H54 (cell line): ENCODE results near the gene PET100.
"Not testable (repeated sequence)": the region's sequence is repeated elsewhere in the genome, so short reads cannot be mapped to it uniquely, and the experiment has no call there.

ENCODE experiments used
- DNase-seq: peaks from one replicate; pipeline ENCODE4 v3.0.0; 2011; ENCODE audit warnings: low spot score, mixed read lengths; ENCODE audit not compliant: insufficient read length
- FAIRE-seq: peaks from 3 replicates; lab custom pipeline; 2011; peaks lifted over from hg19 to GRCh38; lab: Jason Lieb, UNC
- POLR2A ChIP-seq: IDR thresholded peaks from 2 replicates; pipeline ENCODE4 v1.6.1; 2011; ENCODE audit warnings: low read depth, mild to moderate bottlenecking, low read length

Gene PET100

DNA sequence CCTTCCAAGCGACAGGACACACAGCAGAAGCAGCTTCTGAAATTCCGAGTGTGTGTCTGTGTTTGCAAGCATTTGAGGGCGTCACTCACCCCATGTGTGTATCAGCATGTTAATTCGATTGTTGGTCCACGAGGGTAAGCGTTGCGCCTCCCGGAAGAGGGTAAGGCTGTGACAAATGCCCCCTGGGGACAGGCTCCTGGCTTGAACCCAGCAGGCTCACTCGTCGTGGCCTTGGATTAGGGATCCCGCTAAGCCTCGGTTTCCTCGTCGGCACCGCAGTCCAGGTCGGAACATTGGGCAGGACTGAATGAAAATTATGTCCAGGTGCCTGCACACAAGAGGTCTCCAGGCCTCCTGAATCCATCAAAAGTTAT is 6.7 kb downstream of the PET100 start:
- DNase-seq (no peak), FAIRE-seq (no peak)
- TF ChIP-seq POLR2A = no peak

DNA sequence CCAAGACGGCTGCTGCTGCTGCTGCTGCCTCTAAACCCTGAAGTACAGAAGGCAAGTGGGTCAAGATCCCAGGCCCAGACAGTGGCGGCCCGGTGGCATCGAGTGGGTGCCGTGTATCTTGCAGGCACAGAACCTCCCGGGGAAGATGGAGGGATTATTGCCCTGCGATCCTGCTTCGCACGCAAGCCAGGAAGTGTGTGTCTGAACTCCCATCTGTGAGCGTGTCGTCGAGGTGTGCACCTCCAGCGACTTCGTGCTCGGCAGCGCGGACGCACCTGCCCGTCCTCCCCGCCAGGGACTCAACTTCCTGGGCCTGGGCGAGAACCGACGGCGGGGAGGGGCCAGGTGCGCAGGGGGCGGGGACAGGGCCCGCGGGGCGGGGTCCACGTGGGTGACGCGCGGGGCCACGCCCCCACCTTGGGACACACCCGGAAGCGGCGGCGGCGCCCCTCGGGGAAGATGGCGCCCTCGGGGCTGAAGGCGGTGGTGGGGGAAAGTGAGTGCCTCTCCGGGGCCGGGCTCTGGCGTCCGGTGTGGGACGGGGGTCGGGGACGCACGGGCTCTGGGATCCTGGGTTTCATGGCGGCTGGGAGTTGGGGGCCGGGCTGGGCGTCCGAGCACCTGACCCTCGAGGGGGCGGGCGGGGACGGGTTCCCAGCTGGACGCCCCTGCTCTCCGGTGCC is 7.2 kb downstream of the PET100 start, which contains the start of gene STXBP2:
STXBP2 (plus strand) TSS at position 420 of the 683 bp plus-strand sequence; CDS start at position 460, 40 bp downstream.
- no peak for DNase-seq
- no peak for TF ChIP-seq POLR2A
- no peak for FAIRE-seq

DNA sequence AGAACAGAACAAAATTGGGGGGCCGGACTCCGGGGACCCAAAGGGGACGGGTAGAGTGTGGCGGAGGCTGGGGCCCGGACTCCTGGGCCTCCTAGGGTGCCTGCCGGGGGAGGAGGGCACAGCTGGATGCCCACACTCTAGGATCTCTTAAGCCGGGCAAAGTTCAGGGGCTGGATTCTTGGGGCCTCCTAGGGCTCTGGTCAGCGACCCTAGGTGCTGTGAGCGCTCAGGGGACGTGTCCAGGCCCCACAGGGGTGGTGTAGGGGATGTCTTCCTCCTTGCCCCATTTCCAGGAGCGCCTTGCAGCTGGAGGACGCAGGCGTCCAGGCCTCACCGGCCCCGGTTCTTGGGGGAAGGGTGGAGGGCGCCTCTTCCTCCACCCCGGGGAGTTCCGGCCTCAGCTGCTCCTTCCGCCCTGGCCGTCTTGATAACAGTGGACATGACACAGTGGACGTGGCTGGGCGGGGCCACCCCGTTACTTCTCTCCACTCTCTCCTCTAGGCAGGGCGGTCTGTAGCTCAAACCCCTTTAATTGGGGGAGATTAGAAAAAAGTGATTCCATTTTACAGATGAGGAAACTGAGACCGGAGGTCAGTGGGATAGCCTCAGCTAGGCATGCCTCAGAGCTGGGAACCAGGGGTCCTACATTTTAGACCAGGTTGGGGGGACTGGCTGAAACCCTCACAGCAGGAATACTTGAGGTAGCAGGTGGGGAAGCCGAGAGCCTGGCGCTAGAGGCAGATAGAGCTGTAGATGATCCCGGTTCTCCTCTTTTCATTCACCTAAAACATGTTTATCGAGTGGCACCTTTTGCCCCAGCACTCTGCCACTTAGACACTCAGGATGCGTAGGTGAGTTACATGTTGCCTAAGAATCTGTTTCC is 8.0 kb downstream of the PET100 start:
- DNase-seq (no peak), FAIRE-seq (no peak)
- no peak for TF ChIP-seq POLR2A

DNA sequence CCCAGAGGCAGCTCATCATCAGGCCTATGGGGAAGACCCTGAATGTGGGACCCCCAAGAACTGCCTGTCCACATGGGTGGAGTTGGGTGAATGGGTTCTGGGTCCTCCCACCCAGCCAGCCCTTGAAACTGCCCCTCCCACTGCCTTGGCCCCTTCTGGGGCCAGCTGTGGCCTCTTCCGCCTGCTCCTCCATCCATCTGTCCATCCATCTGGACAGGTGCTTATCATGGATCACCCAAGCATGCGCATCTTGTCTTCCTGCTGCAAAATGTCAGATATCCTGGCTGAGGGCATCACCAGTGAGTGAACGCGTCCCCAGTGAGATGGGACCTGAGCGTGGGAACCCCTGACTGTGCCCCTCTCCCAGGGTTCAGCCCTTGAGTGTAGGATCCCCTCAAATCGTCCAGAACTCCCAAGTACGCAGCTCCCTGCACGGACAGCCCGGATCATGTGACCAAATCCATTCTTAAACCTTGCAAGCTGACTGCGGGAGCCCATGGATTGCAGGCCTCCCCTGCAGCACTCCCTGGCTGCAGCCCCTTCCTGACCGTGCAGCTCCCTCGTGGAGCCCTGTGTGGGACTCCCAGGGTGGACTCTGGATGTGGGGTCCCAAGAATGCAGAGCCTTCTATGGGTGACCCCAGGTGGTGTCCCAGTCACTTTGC is 9.3 kb downstream of the PET100 start:
- TF ChIP-seq POLR2A = no peak
- DNase-seq = no peak

DNA sequence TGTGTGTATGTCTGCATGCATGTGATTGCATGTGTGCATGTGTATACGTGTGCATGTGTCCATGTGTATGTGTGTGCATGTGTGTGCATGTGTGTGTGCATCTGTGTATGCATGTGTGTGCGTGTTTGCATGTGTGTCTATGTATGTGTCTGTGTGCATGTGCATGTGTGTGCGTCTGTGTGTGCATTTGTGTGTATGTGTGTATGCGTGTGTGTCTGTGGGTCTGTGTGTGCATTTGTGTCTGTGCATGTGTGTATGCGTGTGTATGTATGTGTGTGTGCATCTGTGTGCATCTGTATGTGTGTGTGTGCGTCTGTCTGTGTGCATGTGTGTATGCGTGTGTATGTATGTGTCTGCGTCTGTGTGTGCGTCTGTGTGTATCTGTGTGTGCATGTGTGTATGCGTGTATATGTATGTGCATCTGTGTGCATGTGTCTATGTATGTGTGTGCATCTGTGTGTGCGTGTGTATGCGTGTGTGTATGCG is 10.3 kb downstream of the PET100 start:
- no peak for FAIRE-seq
- no peak for DNase-seq
- no peak for TF ChIP-seq POLR2A

More for the DNA sequence above, 9.3 kb downstream of the PET100 start:
- FAIRE-seq = no peak

DNA sequence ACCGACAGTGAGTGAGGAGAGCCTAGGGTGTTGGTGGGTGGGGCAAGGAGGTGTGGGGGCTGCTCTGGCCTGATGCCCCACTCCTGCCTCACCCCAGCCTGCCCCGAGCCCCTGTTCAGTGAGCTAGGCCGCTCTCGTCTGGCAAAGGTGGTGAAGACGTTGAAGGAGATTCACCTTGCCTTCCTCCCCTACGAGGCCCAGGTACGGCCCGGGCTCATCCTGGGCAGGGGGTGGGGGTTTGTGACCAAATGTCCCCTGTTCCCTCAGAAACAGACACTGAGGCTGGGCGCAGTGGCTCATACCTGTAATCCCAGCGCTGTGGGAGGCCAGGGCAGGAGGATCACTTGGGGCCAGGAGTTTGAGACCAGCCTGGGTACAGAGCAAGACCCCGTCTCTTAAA is 11.2 kb downstream of the PET100 start:
- FAIRE-seq = no peak
- DNase-seq = no peak

DNA sequence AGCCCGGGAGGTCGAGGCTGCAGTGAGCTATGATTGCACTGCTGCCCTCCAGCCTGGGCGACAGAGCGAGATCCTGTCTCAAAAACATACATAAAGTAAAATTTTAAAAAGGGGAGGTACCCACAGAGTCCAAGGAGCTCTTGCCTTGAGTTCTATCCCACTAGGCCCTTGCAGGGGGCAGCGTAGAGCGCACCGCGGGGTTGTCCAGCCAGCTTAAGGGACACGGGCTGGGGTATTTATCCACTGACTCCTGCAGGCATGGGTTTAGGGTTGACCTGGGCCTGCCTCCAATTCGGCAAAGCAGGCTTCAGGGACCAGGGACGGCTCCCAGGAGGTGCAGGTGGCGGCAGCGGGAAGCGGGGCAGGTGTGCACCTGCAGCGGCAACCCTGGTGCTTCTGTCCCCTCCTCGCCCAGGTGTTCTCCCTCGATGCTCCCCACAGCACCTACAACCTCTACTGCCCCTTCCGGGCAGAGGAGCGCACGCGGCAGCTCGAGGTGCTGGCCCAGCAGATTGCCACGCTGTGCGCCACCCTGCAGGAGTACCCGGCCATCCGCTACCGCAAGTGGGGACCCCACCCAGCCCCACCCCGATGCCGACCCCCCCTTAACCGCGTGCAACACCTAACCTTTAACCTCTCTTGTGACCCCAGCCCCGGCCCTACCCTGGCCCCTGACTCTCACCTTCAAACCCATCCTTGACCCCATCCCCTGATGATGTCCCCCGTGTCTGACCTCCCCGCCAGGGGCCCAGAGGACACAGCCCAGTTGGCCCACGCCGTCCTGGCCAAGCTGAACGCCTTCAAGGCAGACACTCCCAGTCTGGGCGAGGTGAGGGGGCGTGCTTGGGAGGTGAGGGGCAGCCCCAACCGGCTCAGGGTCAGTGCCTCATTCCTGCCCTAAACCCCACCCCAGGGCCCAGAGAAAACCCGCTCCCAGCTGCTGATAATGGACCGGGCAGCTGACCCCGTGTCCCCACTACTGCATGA is 12.0 kb downstream of the PET100 start:
- no peak for FAIRE-seq
- no peak for TF ChIP-seq POLR2A
- DNase-seq = no peak

More for the DNA sequence above, 11.2 kb downstream of the PET100 start:
- no peak for TF ChIP-seq POLR2A

DNA sequence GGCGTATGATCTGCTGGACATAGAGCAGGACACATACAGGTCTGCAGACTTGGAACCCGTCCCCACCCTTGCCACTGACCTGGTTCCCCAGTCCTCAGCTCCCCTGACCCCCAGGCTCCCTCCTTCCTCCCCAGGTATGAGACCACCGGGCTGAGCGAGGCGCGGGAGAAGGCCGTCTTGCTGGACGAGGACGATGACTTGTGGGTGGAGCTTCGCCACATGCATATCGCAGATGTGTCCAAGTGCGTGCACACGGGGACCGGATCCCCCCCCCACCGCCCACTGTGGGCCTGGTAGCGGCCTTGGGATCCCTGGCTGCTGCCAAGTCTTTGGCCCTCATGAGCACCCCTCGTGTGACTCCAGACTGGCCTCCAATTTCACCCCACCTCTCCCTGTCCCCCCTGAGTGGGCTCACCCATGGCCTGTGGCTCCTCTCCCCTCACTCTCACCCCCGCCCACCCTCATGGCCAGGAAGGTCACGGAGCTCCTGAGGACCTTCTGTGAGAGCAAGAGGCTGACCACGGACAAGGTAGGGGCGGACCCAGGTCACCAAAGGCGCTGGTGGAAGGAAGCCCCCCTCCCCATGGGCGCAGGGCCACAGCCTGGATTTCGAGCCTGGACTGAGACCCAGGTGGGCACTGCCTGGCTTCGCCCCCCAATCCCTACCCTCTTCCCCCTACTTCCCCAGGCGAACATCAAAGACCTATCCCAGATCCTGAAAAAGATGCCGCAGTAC is 12.9 kb downstream of the PET100 start:
- DNase-seq (no peak), FAIRE-seq (no peak)
- TF ChIP-seq POLR2A = no peak

DNA sequence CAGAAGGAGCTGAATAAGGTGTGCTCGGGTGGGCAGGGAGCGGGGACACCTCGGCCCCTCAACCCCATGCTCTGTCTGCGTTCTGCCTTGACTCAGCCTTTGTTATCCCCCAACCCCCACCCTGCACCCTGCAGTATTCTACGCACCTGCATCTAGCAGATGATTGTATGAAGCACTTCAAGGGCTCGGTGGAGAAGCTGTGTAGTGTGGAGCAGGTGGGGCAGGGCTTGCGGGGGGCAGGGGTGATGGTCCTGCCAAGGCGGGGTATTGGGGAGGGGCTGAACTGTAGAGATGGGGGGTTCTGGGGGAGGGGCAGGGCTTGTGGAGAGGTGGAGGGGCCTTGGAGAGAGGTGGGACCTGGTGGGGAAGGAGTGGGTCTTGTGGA is 13.4 kb downstream of the PET100 start:
- DNase-seq = no peak
- TF ChIP-seq POLR2A = no peak
- no peak for FAIRE-seq

DNA sequence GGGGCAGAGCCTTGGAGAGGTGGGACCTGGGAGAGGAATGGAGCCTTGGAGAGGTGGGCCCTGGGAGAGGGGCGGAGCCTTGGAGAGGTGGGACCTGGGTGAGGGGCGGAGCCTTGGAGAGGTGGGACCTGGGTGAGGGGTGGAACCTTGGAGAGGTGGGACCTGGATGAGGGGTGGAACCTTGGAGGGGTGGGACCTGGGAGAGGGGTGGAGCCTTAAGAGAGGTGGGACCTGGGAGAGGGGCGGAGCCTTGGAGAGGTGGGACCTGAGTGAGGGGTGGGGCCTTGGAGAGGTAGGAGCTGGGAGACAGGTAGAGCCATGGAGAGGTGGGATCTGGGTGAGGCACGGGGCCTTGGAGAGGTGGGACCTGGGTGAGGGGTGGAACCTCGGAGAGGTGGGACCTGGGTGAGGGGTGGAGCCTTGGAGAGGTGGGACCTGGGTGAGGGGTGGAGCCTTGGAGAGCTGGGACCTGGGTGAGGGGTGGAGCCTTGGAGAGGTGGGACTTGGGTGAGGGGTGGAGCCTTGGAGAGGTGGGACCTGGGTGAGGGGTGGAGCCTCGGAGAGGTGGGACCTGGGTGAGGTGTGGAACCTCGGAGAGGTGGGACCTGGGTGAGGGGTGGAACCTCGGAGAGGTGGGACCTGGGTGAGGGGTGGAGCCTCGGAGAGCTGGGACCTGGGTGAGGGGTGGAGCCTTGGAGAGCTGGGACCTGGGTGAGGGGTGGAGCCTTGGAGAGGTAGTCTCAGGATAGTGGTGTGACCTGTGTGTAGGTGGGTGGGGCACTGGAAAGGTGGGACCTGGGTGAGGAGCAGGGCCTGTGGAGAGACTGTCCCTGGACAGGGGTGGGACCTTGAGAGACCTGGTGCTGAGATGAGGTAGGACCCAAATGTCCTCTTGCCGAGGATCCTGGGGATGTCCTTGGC is 14.3 kb downstream of the PET100 start:
- FAIRE-seq, DNase-seq: not testable (repeated sequence)

DNA sequence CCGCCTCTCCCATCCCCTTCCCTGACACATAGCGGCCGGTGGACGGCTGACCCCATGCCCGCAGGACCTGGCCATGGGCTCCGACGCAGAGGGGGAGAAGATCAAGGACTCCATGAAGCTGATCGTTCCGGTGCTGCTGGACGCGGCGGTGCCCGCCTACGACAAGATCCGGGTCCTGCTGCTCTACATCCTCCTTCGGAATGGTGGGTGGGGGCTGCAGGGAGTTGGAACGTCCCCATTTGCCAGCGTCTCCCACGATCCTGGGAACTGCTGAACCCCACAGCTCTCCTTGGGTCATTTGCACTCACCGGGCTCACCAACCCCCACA is 14.9 kb downstream of the PET100 start:
- TF ChIP-seq POLR2A = no peak
- FAIRE-seq (no peak), DNase-seq (no peak)
